HG03457 (cell line): ENCODE results near the gene MALT1.
"Not testable (repeated sequence)": the region's sequence is repeated elsewhere in the genome, so short reads cannot be mapped to it uniquely, and the experiment has no call there.

Experiments used
- ATAC-seq: cut with Tn5 transposase; IDR thresholded peaks from one replicate; pipeline ENCODE4 v1.9.1; 2021; ENCODE audit warnings: moderate number of reproducible peaks; ENCODE audit not compliant: unreplicated experiment

MALT1 gene

DNA sequence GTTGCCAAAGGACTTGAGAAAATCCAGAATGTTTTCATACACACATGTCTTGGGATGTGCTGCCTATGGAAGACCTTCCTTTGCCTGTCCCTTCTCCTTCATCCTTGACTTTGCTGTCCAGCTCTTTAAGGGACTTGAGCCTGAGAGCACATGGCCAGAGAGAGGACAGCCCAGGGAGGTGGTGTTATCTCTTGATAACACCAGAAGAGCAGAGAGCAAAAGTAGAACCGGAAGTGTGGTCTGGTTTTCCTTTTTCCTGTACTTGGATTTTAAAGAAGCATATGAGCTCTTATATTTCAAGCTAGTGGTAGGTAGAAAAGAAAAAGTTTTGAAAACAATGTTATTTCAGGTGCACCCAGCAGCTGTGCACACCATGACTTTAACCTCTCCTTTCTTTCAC, 99.3 kb downstream of the MALT1 start:
- ATAC-seq: no peak

GRCh38 chr18:58772161-58772560, 100.9 kb downstream of the MALT1 start:
- no peak for ATAC-seq

DNA sequence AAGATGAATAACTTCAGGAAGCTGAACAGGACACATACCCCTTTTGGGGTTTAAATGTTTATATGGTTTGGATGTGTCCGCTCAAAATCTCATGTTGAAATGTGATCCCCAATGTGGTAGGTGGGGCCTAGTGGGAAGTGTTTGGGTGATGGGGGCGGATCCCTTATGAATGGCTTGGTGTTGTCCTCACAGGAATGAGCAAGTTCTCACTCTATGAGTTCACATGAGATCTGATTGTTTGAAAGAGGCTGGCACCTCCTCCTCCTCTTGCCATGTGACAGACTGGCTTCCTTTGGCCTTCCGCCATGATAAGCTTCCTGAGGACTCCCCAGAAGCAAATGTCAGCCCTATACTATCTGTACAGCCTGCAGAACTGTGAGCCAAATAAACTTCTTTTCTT, 104.8 kb downstream of the MALT1 start:
- ATAC-seq: no peak

DNA sequence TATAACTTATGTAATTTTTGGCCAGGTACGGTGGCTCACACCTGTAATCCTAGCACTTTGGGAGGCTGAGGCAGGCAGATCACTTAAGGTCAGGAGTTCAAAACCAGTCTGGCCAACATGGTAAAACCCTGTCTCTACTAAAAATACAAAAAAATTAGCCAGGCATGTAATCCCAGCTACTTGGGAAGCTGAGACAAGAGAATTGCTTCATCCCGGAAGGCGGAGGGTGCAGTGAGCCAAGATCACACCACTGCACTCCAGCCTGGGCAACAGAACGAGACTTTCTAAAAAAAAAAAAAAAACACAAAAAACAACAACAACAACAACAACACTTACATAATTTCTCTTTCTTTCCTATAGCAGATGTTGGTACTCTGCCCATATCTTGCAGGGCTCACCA, 105.3 kb downstream of the MALT1 start:
- ATAC-seq: not testable (repeated sequence)

GRCh38 chr18:58777471-58777870, 106.2 kb downstream of the MALT1 start:
- no peak for ATAC-seq

GRCh38 chr18:58779529-58779928, 108.3 kb downstream of the MALT1 start:
- no peak for ATAC-seq

DNA sequence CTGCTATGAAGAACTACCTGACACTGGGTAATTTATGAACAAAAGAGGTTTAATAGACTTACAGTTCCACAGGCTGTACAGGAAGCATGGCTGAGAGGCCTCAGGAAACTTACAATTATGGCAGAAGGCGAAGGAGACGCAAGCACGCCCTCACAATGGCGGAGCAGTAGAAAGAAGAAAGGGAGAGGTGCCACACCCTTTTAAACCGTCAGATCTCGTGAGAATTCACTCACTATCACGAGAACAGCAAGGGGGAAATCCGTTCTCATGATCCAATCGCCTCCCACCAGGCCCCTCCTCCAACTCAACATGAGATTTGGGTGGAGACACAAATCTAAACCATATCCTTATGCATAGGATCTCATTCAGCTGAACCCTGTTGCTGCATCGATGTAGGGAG, 108.8 kb downstream of the MALT1 start:
- no peak for ATAC-seq

DNA sequence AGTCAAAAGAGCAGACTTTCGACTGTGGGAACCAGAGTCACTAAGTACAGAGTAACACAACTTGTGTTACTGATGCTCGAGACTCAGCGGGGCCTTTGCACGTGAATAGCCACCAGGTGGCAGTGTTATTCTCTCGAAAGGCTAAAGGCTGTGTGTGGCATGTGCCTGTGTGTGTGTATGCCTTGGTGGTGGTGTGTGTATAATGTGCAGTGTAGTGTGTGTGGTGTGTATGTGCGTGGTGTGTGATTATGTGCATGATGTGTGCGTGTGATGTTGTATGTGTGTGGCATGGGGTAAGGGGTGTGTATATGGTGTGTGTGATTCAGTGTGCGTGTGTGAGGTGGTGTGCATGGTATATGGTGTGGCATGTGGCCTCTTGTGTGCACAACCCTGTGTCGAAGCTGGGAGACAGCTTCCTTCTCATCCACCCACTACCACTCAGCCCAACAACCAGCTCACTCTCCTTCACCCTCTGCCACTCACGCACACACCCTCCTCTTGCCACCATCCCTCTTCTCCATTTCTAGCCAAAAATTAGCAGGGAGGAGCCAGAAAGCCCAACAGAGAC, 110.4 kb downstream of the MALT1 start:
- ATAC-seq: no peak

DNA sequence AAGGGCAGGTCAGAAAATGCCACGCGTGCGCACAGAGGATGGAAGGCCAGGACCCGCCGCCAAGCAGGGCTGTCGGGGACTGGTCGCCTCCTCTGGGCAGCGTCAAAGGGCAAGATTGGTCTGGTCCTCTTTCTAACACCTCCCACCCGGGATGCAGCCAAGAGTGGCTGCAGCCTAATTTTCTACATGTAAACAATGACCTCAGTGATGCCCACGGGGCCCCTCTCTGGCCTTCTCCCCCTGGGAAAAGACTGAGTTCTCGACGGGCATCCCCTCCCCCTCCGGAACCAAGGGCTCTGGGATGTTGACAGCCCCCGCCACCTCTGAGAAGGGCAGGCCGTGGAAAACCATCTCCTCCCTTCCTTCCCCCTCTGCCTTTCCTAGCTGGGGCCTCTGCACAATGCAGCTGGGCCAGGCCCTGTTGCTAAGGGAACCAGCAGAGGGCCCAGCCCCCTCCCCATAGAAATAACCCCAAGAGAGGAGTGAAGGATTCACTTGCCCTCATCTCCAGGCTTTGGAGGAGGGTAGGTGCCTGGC, 113.4 kb downstream of the MALT1 start:
- no peak for ATAC-seq

GRCh38 chr18:58785171-58785805, 114.0 kb downstream of the MALT1 start:
- ATAC-seq: no peak

DNA sequence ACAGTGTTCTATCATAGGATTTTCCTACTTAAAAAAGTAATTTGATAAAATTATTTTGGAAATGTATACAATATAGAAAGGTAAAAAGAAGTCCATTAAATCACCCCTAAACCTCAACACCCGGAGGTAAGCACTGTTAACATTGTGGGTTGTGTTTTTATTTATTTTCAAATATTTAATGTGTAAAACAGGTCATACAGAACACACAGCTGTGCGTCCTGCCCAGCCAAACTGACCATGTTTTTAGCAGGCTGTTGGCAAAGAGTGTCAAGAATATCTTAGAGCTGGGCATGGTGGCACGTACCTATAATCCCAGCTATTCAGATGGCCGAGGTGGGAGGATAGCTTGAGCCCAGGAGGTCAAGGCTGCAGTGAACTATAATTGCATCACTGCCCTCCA, 114.6 kb downstream of the MALT1 start:
- no peak for ATAC-seq

DNA sequence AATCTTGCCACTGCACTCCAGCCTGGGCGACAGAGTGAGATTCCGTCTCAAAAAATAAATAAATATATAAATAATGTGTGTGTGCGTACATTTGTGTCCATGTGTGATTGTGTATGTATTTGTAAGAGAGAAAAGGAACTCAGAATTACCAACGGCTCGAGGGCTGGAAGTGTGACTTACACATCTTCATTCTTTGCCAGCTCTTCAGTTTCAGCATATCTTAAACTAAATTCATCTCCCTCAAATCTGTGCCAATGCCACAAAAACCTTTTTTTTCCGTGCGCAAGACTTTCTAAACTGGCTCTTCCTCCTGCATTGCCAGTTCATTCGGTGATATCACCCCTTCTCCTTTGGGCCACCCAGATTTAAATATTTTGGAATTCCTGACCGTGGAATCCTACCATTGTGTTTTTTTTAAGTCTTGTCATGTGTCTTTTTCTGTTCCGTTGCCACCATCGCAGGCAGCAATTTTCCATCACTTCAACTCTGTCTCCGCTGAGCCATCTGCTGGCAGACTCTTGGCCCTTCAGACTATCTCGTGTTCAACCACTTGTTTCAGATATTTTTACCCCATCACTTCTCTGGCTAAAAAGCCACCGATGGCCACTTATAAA, 116.4 kb downstream of the MALT1 start:
- no peak for ATAC-seq

DNA sequence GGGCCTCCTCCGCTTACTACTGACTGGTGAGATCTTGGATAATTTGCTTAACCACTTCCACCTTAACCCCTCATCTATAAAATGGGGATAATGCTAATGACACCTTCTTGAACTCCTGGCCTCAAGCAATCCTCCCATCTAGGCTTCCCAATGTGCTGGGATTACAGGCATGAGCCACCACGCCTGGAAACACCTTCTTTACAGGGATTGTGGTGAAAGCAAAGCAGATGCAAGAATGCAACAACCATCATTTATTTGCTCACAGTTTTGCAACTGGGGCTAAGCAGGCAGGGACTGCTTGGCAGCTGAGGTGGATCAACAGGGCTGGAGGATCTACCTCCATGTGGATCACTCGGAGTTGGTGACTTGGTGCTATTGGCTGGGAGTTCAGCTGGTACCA, 117.2 kb downstream of the MALT1 start:
- ATAC-seq: no peak

- no peak for ATAC-seq
These were observed 118.0 kb downstream of the MALT1 start for GRCh38 chr18:58788971-58789875.

GRCh38 chr18:58789876-58790240, 118.6 kb downstream of the MALT1 start:
- ATAC-seq: no peak

DNA sequence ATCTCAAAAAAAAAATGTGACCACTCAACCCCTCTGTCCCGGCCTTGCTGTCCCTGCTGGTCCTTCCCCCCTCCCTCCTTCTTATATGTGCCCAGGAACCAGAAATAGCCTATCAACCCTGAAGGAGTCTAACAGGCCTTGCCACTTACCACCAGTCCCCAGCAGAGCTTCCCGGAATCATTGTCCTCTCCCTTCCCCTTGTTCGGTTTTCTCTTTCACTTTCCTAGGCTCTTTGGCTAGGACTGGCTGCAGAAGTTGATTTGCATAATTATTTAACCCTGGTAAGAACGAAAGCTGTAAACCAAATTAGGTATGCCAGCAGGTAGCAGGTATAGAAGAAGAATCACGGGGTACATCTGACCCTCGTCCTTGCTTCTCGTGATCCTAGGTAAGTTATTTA, 120.8 kb downstream of the MALT1 start:
- ATAC-seq: no peak

DNA sequence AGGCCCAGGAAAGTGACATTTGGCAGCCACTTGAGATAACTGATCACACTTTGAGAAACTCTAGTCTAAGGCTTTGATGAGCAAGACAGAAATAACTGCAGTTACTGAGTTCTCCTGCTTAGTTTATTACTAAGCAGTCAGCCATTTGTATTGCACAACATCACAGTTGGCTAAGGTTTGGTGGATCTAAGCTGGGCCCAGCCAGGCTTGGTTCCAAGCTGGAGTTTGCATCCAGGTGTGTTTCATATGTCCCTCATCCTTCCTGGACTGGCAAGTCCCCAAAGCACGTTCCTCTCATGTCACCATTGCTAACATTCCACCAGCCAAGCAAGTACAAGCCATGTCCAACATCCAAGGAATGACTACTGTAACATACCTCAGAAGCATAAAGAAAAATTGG, 122.1 kb downstream of the MALT1 start:
- ATAC-seq: no peak

- no peak for ATAC-seq
These were observed 125.0 kb downstream of the MALT1 start for GRCh38 chr18:58796220-58796619.

- ATAC-seq: no peak
These were observed 129.3 kb downstream of the MALT1 start for GRCh38 chr18:58800582-58800981.

DNA sequence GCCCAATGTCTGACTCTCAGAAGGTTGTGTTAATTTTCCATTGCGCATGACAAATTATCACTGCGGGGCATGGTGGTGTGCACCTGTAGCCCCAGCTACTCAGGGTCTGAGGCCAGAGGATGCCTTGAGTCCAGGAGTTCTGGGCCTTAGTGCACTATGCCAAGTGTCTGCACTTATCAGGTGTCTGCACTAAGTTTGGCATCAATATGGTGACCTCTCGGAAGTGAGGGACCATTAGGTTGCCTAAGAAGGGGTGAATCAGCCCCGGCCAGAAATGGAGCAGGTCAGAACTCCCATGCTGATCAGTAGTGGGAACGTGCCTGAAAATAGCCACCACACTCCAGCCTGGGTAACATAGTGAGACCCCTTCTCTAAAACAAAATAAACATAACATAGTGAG, 131.7 kb downstream of the MALT1 start:
- ATAC-seq: no peak

DNA sequence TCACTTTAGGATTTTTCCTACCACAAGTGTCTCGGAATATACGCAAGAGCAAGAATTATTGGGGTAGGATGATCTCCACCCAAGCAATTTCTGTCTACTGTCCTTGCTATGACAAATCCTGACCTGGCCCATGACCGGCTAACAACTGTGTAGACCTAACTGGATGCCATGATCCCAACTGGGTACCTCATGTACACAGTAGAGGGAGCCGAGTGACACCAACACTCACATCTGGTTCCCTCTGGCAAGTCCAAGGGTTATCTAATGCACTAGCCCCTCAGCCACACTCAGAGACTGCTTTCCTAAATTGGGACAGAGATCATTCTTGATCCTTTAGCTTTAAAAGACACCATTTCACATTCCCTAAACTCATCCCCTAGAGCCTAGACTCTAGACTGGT, 132.7 kb downstream of the MALT1 start:
- no peak for ATAC-seq
